Measurements from ENCODE around the gene ARHGEF26.

DNA sequence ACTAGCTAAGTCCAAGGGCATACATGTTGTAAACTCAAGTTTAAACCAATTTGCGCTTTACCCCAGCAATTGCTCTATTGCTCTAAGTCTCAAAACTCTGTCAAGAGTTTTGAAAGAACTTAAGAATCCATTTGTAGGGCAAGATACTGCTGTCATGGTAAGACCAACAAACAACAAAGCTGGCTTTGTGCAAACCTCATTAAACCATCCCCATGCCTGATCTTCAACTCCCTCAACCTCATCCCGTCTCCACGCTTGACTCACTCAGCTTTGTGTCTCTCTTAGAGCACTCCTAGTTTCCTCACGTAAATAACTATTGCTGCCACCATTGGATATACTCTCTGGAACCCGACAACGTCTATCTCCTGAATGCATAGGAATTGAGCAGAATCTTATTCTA, 20.6 kb upstream of the ARHGEF26 start:
- no peak for TF ChIP-seq POLR2A (IDR thresholded peaks at IDR 0.05; ENCODE audit: low read length)
- TF ChIP-seq GATA1 (IDR thresholded peaks at IDR 0.05; ENCODE audit: low read depth, low read length), result no peak
